Panc1 (cell line): ENCODE measurements around the gene BFSP1. TPM values are rescaled to one million over a fixed set of nuclear protein-coding genes. Genes with fewer than 3 reads are reported as not detected.

Experiments
- ATAC-seq: fragments of 200-7000 bp; cut with Tn5 transposase; 2 replicates; pipeline ENCODE4 v1.9.1; 2020; ENCODE audit warnings: mild to moderate bottlenecking, moderate library complexity
- BruUV-seq: library from RNA; stranded (reverse); fragments of 400-500 nt; replicated peaks from 2 replicates; lab custom pipeline; 2021; lab: Mats Ljungman, UMichigan
- CTCF ChIA-PET: fragments of 300-600 bp; sonication (Branson Sonifier 250); formaldehyde crosslinking; loops from one replicate; lab custom pipeline; 2022; ENCODE audit warnings: antibody characterized with exemption; lab: Charles Lee
- POLR2A ChIA-PET: fragments of 300-600 bp; sonication (Branson Sonifier 250); formaldehyde crosslinking; loops from one replicate; lab custom pipeline; 2022; ENCODE audit warnings: antibody characterized with exemption; lab: Charles Lee
- DNase-seq: peaks from one replicate; pipeline ENCODE4 v3.0.0-alpha.2; 2010; ENCODE audit warnings: low read depth, low spot score
- H3K27ac ChIP-seq: 2 replicates; pipeline ENCODE4 v1.5.1; 2011; ENCODE audit warnings: mild to moderate bottlenecking, low read length, inconsistent platforms
- H3K27me3 ChIP-seq: fragments of 200-500 bp; sonication (Bioruptor generic); 2 replicates; pipeline ENCODE4 v1.6.0; 2014; ENCODE audit warnings: low read length, inconsistent platforms; ENCODE audit not compliant: control insufficient read depth, insufficient read depth
- H3K36me3 ChIP-seq: fragments of 200-500 bp; sonication (Bioruptor generic); 2 replicates; pipeline ENCODE4 v1.5.1; 2014; ENCODE audit warnings: inconsistent platforms, mild to moderate bottlenecking, low read length, moderate library complexity; ENCODE audit not compliant: control insufficient read depth, insufficient read depth
- H3K4me1 ChIP-seq: 2 replicates; pipeline ENCODE4 v1.5.1; 2011; ENCODE audit warnings: inconsistent platforms, mild to moderate bottlenecking, low read length, moderate library complexity; ENCODE audit not compliant: control insufficient read depth, insufficient read depth
- H3K4me3 ChIP-seq, 2 experiments: 2 replicates each; pipeline ENCODE4 v1.5.1; 2011 to 2012; ENCODE audit warnings: low read depth in 2 of 2, low read length in 2 of 2, mild to moderate bottlenecking in 2 of 2, inconsistent platforms in 1 of 2, moderate library complexity in 1 of 2
- H3K9me3 ChIP-seq: fragments of 200-500 bp; sonication (Bioruptor generic); 2 replicates; pipeline ENCODE4 v1.5.1; 2014; ENCODE audit warnings: low read depth, mild to moderate bottlenecking, inconsistent platforms, low read length, moderate library complexity; ENCODE audit not compliant: control insufficient read depth, insufficient read depth
- CTCF ChIP-seq: fragments of 450-650 bp; IDR thresholded peaks from 2 replicates; pipeline ENCODE4 v1.5.1; 2017; ENCODE audit warnings: mild to moderate bottlenecking
- POLR2AphosphoS5 ChIP-seq: IDR thresholded peaks from 2 replicates; pipeline ENCODE4 v1.6.1; 2012; ENCODE audit warnings: mild to moderate bottlenecking, low read depth, low read length, moderate library complexity
- SIN3A ChIP-seq: IDR thresholded peaks from 2 replicates; pipeline ENCODE4 v1.6.1; 2012; ENCODE audit warnings: low read depth, mild to moderate bottlenecking, low read length, moderate library complexity, borderline replicate concordance; ENCODE audit not compliant: insufficient read depth
- TCF7L2 ChIP-seq: IDR thresholded peaks from 2 replicates; pipeline ENCODE4 v1.6.1; 2011; ENCODE audit warnings: mild to moderate bottlenecking, low read depth, low read length, inconsistent platforms
- in situ Hi-C: cut with HindIII; loops from 2 replicates; pipeline ENCODE4 v1.10.0; 2016; ENCODE audit warnings: low sequenced_read_pairs, low pct_unique_long_range_greater_than_20kb
- intact Hi-C: fragments of 100-400 bp; cut with micrococcal nuclease; formaldehyde crosslinking; loops from one replicate; pipeline ENCODE4 v1.10.0; 2022; ENCODE audit not compliant: unreplicated experiment
- total RNA-seq: library from RNA; stranded (reverse); gene quantifications from one replicate; pipeline ENCODE4 v1.2.1, GENCODE V29; 2021; ENCODE audit not compliant: unreplicated experiment
- TF ChIP-seq, protein P1 (sequence below), 2 experiments: IDR thresholded peaks; 2 replicates each; pipeline ENCODE4 v1.6.1; 2011 to 2012; ENCODE audit warnings: low read depth in 2 of 2, control low read depth in 1 of 2, low read length in 1 of 2, mild to moderate bottlenecking in 1 of 2, moderate library complexity in 1 of 2; ENCODE audit not compliant: insufficient read depth in 1 of 2

BFSP1 gene
- total RNA-seq, 1 experiment from 2014 or later: 6.9 TPM

GRCh38 chr20:17508756-17509155 lies 22.4 kb downstream of the BFSP1 start:
- BruUV-seq: no TSS peak
- ChIA-PET POLR2A (no interaction called here), CTCF (no interaction called here)
- Histone ChIP-seq H3K27ac (no peak overlapping the region), H3K27me3 (no peaks in the 10 kb centered on the region), H3K4me1 (peaks cover 13% of the 10 kb centered on the region; the same call in 1 of the 2 replicates), H3K4me3 (no peak overlapping the region), H3K9me3 (no peaks in the 10 kb centered on the region), H3K36me3 (no peaks in the 10 kb centered on the region)
- no peak for TF ChIP-seq POLR2AphosphoS5
- TF ChIP-seq, protein P1, sequence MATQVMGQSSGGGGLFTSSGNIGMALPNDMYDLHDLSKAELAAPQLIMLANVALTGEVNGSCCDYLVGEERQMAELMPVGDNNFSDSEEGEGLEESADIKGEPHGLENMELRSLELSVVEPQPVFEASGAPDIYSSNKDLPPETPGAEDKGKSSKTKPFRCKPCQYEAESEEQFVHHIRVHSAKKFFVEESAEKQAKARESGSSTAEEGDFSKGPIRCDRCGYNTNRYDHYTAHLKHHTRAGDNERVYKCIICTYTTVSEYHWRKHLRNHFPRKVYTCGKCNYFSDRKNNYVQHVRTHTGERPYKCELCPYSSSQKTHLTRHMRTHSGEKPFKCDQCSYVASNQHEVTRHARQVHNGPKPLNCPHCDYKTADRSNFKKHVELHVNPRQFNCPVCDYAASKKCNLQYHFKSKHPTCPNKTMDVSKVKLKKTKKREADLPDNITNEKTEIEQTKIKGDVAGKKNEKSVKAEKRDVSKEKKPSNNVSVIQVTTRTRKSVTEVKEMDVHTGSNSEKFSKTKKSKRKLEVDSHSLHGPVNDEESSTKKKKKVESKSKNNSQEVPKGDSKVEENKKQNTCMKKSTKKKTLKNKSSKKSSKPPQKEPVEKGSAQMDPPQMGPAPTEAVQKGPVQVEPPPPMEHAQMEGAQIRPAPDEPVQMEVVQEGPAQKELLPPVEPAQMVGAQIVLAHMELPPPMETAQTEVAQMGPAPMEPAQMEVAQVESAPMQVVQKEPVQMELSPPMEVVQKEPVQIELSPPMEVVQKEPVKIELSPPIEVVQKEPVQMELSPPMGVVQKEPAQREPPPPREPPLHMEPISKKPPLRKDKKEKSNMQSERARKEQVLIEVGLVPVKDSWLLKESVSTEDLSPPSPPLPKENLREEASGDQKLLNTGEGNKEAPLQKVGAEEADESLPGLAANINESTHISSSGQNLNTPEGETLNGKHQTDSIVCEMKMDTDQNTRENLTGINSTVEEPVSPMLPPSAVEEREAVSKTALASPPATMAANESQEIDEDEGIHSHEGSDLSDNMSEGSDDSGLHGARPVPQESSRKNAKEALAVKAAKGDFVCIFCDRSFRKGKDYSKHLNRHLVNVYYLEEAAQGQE (IDR thresholded peaks at IDR 0.05; ENCODE audit: insufficient read depth in 1 of 2, low read depth in 2 of 2, low read length in 1 of 2): no peak
- no peak for TF ChIP-seq TCF7L2
- TF ChIP-seq CTCF: no peak
- no peak for TF ChIP-seq SIN3A
- ATAC-seq: no peak
- intact Hi-C loops (loop anchor here (5.0 to 10.0 kb wide), 2 partner anchors 389 to 486 kb away; no protein-coding TSS in a partner anchor), in situ Hi-C loops (no loop called here)
- no peak for DNase-seq

DNA sequence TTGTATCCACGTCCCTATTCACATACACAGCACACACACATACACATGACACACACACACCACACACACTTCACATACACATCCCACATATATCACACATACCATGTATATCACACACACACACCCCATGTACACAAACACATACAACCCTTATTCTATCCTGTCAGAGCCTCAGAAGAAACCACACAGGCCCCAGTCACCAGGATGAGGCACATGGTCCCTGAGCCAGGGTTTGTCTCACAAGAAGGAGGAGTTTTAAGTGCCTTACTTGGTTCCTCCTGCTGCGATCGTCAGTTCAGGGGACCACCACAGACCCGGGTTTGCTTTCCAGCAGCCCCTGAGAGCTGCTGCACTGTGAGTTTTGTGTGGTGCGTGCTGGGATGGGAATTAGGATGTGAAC lies 23.6 kb downstream of the BFSP1 start:
- H3K27me3 ChIP-seq: no peaks in the 10 kb centered on the region
- no peaks in the 10 kb centered on the region for H3K36me3 ChIP-seq
- intact Hi-C loops: loop anchor here (5.0 to 10.0 kb wide), 2 partner anchors 390 to 487 kb away; no protein-coding TSS in a partner anchor
- CTCF ChIA-PET: no interaction called here
- POLR2A ChIA-PET: no interaction called here
- peaks cover 13% of the 10 kb centered on the region; the same call in 1 of the 2 replicates for H3K4me1 ChIP-seq
- DNase-seq (no peak), ATAC-seq (no peak)
- TF ChIP-seq, protein P1 (IDR thresholded peaks at IDR 0.05; ENCODE audit: insufficient read depth in 1 of 2, low read depth in 2 of 2, low read length in 1 of 2): no peak
- TF ChIP-seq CTCF (no peak), POLR2AphosphoS5 (no peak), SIN3A (no peak), TCF7L2 (no peak)
- no peaks in the 10 kb centered on the region for H3K9me3 ChIP-seq
- no peak overlapping the region for H3K4me3 ChIP-seq
- no peak overlapping the region for H3K27ac ChIP-seq
- no TSS peak for BruUV-seq
- in situ Hi-C loops: no loop called here
